Caco-2 (cell line): ENCODE data around the gene CLIC5. TPM values are rescaled to one million over a fixed set of nuclear protein-coding genes. Genes with fewer than 3 reads are reported as not detected.

ENCODE experiments used
- BruUV-seq: library from RNA; stranded (reverse); fragments of 400-500 nt; replicated peaks from 2 replicates; lab custom pipeline; 2021; lab: Mats Ljungman, UMichigan
- CTCF ChIA-PET: fragments of 300-600 bp; sonication (Branson Sonifier 250); formaldehyde crosslinking; loops from one replicate; lab custom pipeline; 2022; ENCODE audit warnings: antibody characterized with exemption; lab: Charles Lee
- POLR2A ChIA-PET: fragments of 300-600 bp; sonication (Branson Sonifier 250); formaldehyde crosslinking; loops from one replicate; lab custom pipeline; 2022; ENCODE audit warnings: antibody characterized with exemption; lab: Charles Lee
- DNase-seq, 2 experiments: peaks; one replicate each; pipeline versions ENCODE4 v3.0.0 to v3.0.0-alpha.2; 2020 to 2022
- H3K27me3 ChIP-seq: replicated peaks from 2 replicates; pipeline ENCODE4 v1.6.0; 2011; ENCODE audit warnings: low read length; ENCODE audit not compliant: control insufficient read depth, insufficient read depth
- H3K36me3 ChIP-seq: 2 replicates; pipeline ENCODE4 v1.5.1; 2011; ENCODE audit warnings: low read length; ENCODE audit not compliant: control insufficient read depth, insufficient read depth
- H3K4me1 ChIP-seq: fragments of 250-450 bp; sonication (Bioruptor Pico); 2 replicates; pipeline ENCODE4 v1.5.1; 2020; ENCODE audit warnings: mild to moderate bottlenecking
- H3K4me3 ChIP-seq: 2 replicates; pipeline ENCODE4 v1.5.1; 2011; ENCODE audit warnings: low read depth, mild to moderate bottlenecking, control low read depth, low read length
- H3K9me3 ChIP-seq: fragments of 250-450 bp; sonication (Bioruptor Pico); 2 replicates; pipeline ENCODE4 v1.5.1; 2020; ENCODE audit warnings: mild to moderate bottlenecking, moderate library complexity
- H3K27ac Mint-ChIP-seq: one replicate; pipeline ENCODE4 v1.8.0; 2022; ENCODE audit warnings: mixed read lengths; ENCODE audit not compliant: unreplicated experiment
- H3K27me3 Mint-ChIP-seq: one replicate; pipeline ENCODE4 v1.8.0; 2022; ENCODE audit warnings: mixed read lengths; ENCODE audit not compliant: insufficient read depth, unreplicated experiment
- H3K36me3 Mint-ChIP-seq: one replicate; pipeline ENCODE4 v1.8.0; 2022; ENCODE audit warnings: mild to moderate bottlenecking, mixed read lengths; ENCODE audit not compliant: insufficient read depth, unreplicated experiment
- H3K4me1 Mint-ChIP-seq: one replicate; pipeline ENCODE4 v1.8.0; 2022; ENCODE audit warnings: low read depth, mixed read lengths; ENCODE audit not compliant: unreplicated experiment
- H3K4me3 Mint-ChIP-seq: one replicate; pipeline ENCODE4 v1.8.0; 2022; ENCODE audit warnings: mild to moderate bottlenecking, moderate library complexity, mixed read lengths; ENCODE audit not compliant: unreplicated experiment
- H3K9me3 Mint-ChIP-seq: one replicate; pipeline ENCODE4 v1.8.0; 2022; ENCODE audit warnings: mixed read lengths; ENCODE audit not compliant: unreplicated experiment
- intact Hi-C: fragments of 100-400 bp; cut with micrococcal nuclease; formaldehyde crosslinking; loops from one replicate; pipeline ENCODE4 v1.10.0; 2022; ENCODE audit not compliant: unreplicated experiment
- total RNA-seq: library from RNA; stranded (reverse); gene quantifications from 2 replicates; pipeline ENCODE4 v1.2.3, GENCODE V29; 2022
- TF ChIP-seq, protein P1 (sequence below), 2 experiments: fragments of 200-600 bp in 1 of 2; IDR thresholded peaks; 1 replicate in 1 of 2; 2 replicates in 1 of 2; pipeline versions ENCODE4 v1.5.1 to v1.8.0; 2011 to 2022; ENCODE audit warnings: antibody characterized with exemption in 1 of 2, control low read depth in 1 of 2, inconsistent platforms in 1 of 2, low read depth in 1 of 2, low read length in 1 of 2, mild to moderate bottlenecking in 1 of 2, moderate library complexity in 1 of 2; ENCODE audit not compliant: insufficient read depth in 1 of 2, severe bottlenecking in 1 of 2, unreplicated experiment in 1 of 2

CLIC5 gene
- total RNA-seq, 1 experiment from 2014 or later: 15.1 TPM

DNA sequence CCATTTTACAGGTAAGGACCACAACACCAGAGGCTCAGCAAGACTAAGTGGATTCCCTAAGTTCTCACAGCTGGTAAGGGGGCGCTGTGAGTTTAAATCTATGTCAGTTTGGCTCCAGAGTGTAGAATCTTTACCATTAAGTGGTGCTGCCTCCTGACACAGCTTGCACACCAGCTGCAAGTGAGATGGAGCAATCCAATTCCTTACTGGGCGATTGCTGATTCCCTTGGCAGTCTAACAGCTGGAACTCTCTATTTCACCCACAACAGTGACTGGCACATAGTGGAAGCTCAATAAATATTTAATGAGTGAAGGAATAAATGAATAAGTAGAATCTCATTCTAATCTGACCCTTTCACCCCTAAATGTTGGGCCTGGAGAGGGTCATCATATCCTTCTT lies 176.7 kb downstream of the CLIC5 start:
- H3K36me3 ChIP-seq: no peaks in the 10 kb centered on the region
- BruUV-seq: no TSS peak
- H3K4me1 Mint-ChIP-seq: peaks cover 15% of the 10 kb centered on the region
- H3K27me3 ChIP-seq: no peaks in the 10 kb centered on the region
- no peaks in the 10 kb centered on the region for H3K36me3 Mint-ChIP-seq
- no peaks in the 10 kb centered on the region for H3K9me3 Mint-ChIP-seq
- H3K4me1 ChIP-seq: peaks cover 10% of the 10 kb centered on the region
- H3K9me3 ChIP-seq: no peaks in the 10 kb centered on the region
- no peak overlapping the region for H3K27ac Mint-ChIP-seq
- CTCF ChIA-PET: no interaction called here
- H3K27me3 Mint-ChIP-seq: no peaks in the 10 kb centered on the region
- no peak overlapping the region for H3K4me3 Mint-ChIP-seq
- TF ChIP-seq, protein P1, sequence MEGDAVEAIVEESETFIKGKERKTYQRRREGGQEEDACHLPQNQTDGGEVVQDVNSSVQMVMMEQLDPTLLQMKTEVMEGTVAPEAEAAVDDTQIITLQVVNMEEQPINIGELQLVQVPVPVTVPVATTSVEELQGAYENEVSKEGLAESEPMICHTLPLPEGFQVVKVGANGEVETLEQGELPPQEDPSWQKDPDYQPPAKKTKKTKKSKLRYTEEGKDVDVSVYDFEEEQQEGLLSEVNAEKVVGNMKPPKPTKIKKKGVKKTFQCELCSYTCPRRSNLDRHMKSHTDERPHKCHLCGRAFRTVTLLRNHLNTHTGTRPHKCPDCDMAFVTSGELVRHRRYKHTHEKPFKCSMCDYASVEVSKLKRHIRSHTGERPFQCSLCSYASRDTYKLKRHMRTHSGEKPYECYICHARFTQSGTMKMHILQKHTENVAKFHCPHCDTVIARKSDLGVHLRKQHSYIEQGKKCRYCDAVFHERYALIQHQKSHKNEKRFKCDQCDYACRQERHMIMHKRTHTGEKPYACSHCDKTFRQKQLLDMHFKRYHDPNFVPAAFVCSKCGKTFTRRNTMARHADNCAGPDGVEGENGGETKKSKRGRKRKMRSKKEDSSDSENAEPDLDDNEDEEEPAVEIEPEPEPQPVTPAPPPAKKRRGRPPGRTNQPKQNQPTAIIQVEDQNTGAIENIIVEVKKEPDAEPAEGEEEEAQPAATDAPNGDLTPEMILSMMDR (IDR thresholded peaks at IDR 0.05; ENCODE audit: insufficient read depth in 1 of 2, low read depth in 1 of 2, low read length in 1 of 2, severe bottlenecking in 1 of 2, unreplicated experiment in 1 of 2): no peak
- H3K4me3 ChIP-seq: no peak overlapping the region
- no peak for DNase-seq
- POLR2A ChIA-PET: no interaction called here
- intact Hi-C loops: loop anchor here (5.0 kb wide), 1 partner anchor 78 kb away; no protein-coding TSS in a partner anchor

DNA sequence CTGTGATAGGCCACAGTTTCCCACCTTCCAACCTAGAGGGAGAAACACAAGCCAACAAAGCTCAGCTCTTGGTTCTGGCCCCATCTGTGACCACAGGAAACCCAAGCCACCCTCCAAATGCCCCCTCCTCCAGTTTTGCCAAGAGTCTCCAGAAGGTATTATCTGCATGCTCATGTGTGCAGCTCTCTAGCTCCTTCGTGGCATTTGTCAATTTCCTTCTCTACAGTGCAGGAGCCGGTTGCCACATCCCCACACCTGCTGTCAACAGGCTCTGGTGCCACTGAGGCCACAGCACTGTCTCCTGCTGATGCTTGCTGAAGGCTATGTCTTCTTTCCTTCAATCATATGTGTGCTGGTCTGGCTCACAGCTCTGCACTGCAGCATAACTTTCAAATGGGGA lies 177.2 kb downstream of the CLIC5 start:
- H3K36me3 Mint-ChIP-seq: no peaks in the 10 kb centered on the region
- no peak overlapping the region for H3K27ac Mint-ChIP-seq

DNA sequence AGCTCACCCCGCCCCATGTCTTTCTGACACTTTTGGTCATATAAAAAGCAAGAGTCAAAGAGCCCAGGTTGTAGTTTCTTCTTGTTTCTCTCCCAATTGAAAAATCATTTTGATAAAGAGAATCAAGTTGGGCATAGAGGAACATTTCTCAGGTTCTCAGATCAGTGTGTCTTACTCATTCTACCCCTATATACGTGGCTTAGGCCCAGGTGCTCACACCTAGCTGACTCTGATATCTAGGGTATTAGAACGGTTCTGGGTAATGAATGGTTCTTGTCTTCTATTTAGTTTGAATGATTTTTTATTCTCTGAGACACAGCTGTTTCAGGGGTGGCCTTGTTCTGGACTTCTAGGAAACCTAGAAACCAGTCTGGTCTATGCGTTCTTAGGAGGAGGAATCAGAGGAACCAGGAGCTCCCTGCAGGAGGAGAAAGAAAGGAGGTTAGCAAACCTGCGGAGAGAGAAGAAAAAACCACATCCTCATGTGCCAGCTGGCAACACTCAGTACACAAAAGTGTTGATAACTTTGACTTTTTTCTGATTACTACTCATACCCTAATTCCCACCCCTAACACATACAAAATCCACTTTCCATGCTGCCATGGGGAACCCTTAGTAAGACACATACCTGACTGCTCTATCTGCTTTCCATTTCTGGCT lies 178.0 kb downstream of the CLIC5 start:
- ChIA-PET CTCF (no interaction called here), POLR2A (no interaction called here)
- Mint-ChIP-seq H3K4me3 (no peak overlapping the region), H3K9me3 (no peaks in the 10 kb centered on the region), H3K27me3 (no peaks in the 10 kb centered on the region), H3K27ac (no peak overlapping the region), H3K4me1 (peaks cover 6% of the 10 kb centered on the region), H3K36me3 (no peaks in the 10 kb centered on the region)
- no peak overlapping the region for H3K4me3 ChIP-seq
- H3K27me3 ChIP-seq: no peaks in the 10 kb centered on the region
- no peaks in the 10 kb centered on the region for H3K36me3 ChIP-seq
- DNase-seq: no peak
- TF ChIP-seq, protein P1 (IDR thresholded peaks at IDR 0.05; ENCODE audit: insufficient read depth in 1 of 2, low read depth in 1 of 2, low read length in 1 of 2, severe bottlenecking in 1 of 2, unreplicated experiment in 1 of 2): no peak
- no TSS peak for BruUV-seq
- H3K4me1 ChIP-seq: no peaks in the 10 kb centered on the region
- intact Hi-C loops: loop anchor here (5.0 kb wide), 1 partner anchor 80 kb away; no protein-coding TSS in a partner anchor
- H3K9me3 ChIP-seq: no peaks in the 10 kb centered on the region

More for the DNA sequence above, 177.2 kb downstream of the CLIC5 start:
- Mint-ChIP-seq H3K9me3 (no peaks in the 10 kb centered on the region), H3K27me3 (no peaks in the 10 kb centered on the region), H3K4me3 (no peak overlapping the region), H3K4me1 (peaks cover 11% of the 10 kb centered on the region)
- no peak overlapping the region for H3K4me3 ChIP-seq
- CTCF ChIA-PET: no interaction called here
- H3K9me3 ChIP-seq: no peaks in the 10 kb centered on the region
- no peaks in the 10 kb centered on the region for H3K27me3 ChIP-seq
- TF ChIP-seq, protein P1 (IDR thresholded peaks at IDR 0.05; ENCODE audit: insufficient read depth in 1 of 2, low read depth in 1 of 2, low read length in 1 of 2, severe bottlenecking in 1 of 2, unreplicated experiment in 1 of 2): no peak
- no TSS peak for BruUV-seq
- H3K36me3 ChIP-seq: no peaks in the 10 kb centered on the region
- H3K4me1 ChIP-seq: peaks cover 4% of the 10 kb centered on the region
- intact Hi-C loops: loop anchor here (5.0 kb wide), 1 partner anchor 79 kb away; no protein-coding TSS in a partner anchor
- no peak for DNase-seq
- POLR2A ChIA-PET: no interaction called here
